Globus pallidus (tissue), 1 donor: ENCODE measurements around the gene ZBTB16.

ENCODE experiments used
- DNase-seq: peaks from one replicate; pipeline ENCODE4 v3.0.0-alpha.2; 2015; ENCODE audit warnings: low spot score

ZBTB16 gene

DNA sequence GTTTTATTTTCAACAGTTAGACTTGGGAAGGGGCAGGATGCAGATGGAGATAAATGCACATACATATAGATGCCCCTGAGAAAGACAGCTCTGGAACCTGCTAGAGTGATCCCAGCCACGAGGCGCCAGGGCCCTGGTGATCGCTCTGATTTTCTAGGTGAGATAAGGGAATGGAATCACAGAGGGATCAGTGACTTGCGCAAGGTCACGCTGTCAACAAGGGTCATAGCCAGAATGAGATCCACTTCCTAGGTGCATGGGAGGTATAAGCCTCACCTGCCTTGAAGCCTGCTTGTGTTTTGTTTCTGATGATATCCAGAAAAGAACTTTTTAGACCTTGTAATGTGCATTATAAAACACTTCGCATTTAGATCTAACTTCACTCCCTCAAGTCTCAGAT, 47.5 kb downstream of the ZBTB16 start:
- DNase-seq = no peak

DNA sequence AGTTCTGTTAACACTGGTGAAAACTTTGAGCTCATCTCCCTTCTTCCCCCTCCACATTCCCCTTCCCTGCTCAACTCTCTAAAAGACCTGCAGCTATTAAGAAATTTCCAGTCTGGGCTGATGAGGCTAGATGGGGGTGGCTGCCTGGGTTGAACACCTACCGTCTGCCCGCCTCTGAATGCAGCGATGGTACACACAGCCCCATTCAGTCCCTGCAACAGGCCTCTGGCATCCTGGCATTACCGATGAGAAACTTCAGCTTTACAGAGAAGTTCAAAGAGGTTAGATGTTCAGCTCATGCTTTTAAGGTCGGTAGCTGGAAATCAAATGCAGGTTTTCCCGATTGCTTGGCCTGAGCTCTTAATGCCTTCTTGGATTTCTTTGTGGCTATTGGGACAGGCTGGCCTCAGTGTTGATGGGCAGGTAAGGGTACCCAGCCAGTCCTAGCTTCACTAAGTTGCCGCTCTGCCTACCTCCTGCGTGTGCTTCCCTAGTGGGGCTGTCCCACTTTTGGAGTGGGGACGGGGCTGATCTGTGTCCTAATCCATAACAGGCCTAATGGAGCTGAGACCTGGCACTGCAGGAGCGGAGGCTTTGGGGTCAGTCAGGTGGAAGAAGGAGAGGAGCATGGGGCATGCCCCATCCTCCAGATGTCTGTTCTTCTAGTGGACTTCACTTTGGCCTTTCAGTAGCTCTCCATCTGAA, 49.1 kb downstream of the ZBTB16 start:
- no peak for DNase-seq

DNA sequence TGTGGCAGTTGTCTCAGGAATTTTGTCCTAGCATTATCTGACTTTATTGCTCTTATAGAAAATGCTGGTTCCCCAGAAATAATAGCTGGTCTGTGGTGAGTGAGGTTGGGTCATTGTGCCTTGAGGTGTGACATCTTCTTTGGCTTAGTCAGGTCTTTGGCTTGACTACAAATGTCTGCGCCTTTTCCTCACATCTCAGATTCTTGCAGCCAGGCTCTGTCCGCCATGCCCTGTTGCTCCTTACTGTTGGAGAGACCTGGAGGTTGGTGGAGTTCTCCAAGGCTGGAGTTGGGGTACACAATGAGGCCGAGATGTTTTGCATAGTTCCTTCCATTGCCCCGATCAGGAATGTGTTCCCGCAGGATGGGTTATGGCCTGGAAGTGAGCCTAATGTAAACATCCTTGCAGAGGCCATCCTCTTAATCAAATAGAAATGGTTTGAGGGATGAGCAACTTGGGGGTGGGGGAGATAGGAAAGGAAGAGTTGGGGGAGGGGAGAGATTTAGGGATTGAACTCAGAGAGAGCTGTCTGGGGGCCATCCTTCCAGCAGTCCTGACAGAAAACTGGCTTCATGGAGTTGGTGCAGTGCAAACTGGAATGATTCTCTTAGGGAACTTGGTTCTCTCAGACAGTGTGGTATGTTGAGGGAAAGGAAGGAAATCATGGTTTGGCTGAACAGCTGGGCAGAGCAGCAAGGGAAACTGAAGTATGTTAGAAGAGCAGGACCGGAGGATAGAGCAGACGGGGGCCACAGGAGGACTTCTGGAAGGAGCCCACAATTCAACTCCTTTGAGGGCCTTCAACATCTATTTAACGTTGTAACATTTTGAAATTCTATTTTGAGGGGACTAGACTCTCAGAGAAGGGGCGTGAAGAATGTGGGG, 49.9 kb downstream of the ZBTB16 start:
- DNase-seq = no peak

DNA sequence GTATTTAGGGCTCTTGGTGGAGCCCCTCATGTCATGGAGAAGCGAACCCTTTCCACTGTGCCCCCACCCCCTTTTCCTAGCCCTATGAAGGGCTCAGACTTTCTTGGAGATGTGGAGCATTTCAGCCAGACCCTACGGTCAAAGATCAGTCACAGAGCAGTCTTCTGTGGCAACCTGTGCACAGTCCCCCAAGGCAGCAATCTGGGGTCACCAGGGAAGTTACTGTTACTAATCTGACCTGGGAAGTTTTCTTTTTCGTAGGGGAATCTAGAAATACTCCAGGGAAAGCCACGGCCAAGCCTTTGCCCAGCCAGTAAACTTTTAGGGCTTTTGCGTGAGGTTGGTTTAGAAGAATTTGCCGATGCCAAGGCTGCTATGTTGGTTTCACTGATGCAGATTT, 50.6 kb downstream of the ZBTB16 start:
- DNase-seq = no peak

DNA sequence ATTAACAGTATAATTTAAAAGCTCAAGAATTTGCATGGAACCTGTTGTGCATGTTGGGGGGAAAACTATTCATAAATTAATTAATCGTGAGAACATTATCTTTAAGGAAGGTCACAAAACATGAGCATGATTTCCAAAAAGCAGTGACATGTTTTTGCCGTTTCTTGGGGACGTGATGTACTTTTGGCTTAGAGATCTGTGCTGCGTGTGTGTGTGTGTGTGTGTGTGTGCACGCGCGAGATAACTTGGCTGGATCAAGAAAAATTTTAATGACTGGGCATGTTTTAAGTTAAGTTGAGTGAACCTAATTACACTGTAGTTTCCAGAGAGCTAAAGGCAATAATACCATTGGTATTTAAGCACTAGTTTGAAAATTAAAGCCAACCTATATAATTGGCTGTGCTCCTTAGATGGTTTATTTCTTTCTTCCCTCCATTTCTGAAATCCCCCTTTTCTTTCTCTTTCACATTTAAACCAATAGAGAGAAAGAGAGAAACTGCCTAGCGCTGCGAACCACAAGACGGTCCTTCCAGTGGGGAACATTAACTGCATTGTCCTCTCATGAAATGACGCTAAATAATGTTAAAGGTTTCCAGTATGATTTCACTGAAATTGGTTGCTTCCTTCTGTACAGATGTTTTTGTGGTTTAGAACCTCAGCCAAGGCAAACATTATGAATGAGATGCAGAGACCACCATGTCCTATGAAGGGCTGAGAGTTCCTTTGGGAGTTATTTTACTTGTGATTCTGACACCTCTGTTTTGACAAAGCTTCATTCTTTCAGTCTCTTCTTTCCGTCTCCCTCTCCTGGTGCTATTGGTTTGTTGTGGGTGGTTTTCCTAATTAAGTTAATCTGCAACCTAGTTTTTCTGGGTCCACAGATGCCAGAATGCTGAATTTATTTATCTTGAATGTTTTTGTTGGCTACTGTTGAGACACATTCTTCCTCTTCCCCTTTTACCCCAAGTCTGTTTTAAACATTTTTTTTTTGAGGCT, 51.7 kb downstream of the ZBTB16 start:
- DNase-seq = peak; percentile 69

DNA sequence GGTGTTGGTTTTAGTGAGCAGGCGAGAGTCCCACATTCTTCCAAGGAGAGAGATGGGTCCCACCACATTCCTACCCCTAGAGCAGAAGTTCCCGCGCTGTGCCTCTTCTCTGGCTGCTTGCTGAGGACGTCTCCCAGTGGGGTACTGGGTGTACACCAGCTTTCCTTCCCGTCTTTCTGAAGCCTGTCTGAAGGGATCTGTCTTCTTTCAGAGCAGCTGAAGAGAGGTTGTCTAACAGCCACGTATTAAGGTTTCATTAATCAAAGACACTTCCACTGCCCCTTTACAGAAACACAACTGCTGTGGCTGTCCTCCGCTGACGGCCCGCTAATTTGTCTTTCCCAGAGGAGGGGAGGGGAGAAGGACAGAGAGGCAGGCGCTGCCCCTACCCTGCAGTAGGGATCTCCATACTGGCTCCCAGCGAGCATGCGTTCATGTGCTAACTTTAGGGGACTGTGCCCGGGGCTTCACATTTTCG, 56.0 kb downstream of the ZBTB16 start:
- no peak for DNase-seq

DNA sequence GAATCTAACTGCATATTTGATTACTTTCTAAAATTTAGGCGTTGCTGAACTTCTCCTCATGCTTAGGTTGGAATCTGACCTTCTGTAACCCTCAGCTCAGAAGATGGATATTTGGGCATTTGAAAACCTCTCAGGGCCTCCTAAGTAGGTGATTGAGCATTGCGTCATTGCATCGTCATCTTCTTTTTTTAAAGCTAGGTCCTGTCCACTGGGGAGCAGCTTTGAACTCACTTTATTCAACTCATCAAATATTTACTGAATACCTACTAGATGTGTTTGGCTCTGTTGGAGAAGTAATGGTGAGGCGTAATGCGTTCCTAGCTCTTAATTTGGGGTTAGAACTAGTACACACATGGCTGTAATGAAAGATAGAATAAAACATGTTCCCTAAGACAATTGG, 56.8 kb downstream of the ZBTB16 start:
- DNase-seq = no peak

DNA sequence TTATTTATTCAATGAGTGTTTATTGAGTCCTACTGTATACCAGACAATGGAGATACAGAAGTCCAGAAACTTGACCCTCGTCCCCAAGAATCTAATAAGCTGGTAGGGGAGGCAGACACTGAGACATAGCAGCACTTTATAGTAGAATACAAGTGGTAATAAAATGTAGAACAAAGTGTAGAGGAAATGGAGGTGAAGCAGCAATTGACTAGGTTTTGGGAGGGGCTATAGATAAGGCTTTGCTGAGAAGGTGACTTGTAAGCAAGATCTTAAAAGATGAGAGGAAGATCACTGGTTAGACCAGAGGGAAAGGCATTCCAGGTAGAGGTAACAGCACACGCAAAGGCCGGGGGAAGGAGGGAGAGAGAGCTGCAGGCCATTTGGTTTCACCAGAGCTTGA, 57.3 kb downstream of the ZBTB16 start:
- DNase-seq = no peak

DNA sequence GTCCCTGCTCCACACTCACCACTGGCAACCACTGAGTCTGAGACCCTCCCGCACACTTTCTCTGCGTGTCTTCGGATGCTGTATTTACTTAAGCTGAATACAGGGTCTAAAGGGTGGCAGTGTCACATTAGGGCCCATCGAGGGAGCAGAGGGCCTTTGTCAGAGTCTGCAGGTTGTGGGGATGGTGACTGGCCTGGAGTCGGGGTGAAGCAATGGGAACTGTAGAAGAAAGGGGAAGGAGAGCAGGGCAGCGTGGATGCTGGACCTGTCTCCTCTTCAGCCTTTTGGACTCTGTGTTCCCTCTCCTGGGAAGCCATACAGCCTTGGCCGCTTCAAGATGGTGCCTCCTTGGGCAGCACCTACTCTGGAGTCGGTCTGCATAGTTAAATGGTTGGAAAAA, 61.1 kb downstream of the ZBTB16 start:
- DNase-seq = no peak

DNA sequence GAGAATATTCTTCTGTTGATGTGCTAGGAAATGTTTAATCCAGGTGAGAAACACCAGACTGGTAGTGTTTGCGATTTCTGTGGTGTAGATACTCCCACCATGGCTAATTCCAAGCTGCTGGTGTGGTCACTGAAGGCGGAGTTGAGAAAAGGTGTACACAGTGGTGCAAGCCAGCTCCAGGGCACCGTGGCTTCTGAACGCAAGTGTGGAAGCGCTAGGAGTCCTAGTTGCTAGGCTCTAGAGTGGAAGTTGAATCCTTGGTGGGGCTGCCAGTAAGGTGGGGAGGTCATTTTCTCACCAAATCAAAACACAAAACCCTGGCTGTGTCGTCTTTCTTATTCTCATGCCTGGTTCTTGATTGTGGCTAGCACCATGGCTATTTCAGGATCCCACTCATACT, 61.6 kb downstream of the ZBTB16 start:
- no peak for DNase-seq

DNA sequence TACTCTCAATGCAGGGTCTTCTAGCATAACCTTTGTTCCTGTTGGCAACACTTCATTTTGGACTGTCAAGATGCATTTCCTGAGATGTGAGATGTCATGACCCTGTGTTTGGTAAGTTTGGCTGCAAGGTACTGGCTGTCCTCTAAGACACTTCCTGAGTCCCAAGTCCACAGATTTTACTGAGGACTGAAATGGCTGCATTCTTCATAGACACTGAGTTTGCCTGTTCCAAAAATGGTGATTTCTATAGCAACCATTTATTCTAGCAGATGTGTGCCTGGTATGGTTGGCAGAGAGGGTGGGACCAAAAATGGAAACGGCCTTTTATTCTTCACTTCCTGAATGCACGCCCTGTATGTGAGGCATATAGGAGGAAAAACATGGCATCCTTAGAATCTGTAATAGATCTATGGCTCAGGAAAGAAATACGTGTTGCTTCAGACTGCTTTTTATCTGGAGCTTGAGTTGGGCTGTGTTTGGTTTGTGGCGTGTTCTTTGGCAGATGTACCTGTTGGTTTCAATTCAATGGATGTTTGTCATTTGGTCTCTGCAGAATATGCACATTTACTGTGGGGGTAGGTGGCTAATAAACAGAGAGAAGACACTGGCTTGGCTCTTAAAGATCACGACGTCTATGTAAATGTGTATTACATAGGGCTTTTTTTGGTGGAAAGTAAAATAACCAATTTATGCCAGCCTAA, 62.4 kb downstream of the ZBTB16 start:
- no peak for DNase-seq

DNA sequence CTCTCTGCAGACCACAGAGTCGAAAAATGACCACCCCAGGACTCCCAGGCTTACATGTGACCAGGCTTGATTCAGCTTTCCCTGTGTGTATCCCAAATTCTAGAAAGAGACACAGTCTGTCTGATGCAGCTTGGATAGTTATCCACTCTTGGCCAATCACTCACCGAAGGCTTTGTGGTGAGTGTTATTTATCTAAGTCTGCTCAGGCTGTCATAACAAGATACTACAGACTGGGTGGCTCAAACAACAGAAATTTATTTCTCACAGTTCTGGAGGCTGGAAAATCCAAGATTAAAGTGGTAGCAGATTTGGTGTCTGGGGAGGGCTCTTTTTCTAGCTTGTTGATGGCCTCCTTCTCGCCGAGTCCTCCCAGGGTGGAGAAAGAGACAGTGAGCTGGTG, 63.2 kb downstream of the ZBTB16 start:
- DNase-seq = no peak

DNA sequence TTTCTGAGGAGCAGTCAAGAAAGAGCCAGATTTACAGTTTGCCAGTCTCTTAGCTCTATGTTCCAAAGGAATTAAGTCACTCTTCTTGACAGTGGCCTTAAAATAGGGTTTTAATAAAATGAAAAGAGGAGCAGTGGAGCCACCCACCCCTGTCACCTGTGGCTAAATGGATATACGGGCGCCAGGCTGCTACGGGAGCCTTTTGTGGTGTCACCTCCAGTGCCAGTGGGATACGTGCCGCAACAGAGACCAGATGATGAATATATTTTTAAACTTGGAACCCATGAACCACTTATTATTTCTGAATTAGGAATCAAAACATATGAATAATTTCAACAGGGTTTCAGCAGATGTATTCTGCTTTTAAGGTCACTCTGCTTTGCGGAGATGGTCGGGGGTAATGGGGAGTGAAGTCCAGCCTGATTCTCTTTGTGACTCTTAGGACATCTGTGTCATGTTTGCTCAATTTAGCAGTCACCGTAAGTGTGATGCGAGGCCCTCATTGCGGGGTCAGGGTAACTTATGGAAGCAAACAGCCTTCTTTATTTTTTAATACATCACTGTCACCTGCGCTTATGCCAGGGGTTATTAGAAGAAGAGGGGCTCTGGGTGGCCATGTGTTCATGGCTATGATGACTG, 64.3 kb downstream of the ZBTB16 start:
- DNase-seq = no peak

DNA sequence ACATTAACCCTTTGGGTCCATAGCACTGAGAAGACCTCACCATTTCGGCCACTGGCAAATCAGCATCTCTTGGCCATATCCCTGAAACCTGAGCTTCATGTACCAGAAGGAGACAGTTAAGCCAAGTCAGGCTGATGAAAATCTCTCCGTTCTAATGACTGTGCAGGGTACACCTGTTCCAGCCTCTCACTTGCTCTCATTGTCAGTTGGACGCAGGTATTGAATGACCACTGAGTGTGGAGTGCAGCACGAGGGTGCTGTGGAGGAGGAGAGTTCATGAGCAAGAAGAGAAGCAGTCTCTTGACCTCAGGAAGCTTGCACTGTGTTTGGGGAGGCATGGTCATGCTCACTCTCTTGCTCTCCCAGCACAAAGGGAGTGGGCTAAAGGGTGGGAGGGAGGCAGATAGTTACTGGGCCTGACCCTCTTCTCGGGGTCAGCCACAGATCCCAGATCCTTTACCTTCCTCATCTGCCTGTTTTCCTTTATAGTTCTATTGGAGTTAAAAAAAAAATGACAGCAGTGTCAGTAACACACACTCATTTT, 65.2 kb downstream of the ZBTB16 start:
- DNase-seq = no peak

DNA sequence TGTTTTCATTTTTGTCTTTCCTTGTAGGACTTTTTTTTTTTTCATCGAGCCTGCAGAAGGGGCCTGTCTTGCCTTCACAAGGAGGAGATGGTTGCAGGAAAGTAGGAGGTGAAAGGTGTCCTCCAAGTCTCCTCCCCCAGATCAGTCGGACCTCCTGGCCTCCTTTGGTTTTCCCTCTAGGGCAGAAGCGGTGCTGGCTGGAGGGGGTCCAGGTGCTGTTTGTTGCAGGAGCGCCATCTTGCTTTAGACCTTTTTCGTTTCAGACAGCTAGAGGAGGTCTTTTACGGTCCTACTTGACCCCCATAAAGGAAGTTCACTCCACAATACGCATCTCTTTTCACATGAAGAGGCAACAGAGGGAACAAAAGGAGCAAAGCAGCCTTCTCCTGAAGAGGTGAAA, 66.0 kb downstream of the ZBTB16 start:
- no peak for DNase-seq

DNA sequence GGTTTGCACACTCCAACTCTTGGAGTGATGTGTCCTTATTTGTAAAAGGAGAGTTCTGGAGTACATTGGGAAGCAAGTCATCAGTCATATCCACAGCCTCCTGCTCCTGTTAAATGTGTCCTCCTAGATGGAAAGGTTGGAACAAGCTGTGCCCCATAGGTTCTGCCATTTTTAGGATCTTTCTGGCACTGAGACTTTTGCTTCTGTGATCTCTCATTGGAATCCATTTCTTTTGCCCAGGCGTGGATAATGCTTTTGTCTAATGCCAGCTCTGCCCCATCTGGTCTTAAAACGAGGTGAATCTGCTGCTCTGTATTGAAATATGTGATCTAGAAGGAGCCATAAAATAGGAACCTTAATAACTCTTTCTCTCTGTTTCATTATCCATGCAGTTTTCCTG, 66.4 kb downstream of the ZBTB16 start:
- DNase-seq = no peak

DNA sequence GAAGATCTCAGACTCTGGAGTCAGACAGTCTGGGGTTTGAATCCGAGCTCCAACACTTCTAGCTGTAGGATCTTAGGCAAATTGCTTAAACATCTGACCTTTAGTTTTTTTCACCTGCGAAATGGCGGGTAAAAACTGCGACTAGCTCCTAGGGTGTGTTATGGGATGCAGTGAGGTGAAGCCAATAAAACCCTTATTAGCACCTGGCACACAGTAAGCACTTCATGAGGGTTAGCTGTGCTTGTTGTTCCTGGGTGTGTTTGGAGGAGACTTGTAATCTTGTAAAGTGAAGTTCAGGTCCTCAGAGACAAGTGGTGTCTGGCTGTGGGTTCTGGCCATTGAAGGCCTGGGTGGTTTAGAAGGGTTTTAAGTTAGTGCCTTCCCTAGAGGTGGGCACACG, 68.9 kb downstream of the ZBTB16 start:
- DNase-seq = no peak

DNA sequence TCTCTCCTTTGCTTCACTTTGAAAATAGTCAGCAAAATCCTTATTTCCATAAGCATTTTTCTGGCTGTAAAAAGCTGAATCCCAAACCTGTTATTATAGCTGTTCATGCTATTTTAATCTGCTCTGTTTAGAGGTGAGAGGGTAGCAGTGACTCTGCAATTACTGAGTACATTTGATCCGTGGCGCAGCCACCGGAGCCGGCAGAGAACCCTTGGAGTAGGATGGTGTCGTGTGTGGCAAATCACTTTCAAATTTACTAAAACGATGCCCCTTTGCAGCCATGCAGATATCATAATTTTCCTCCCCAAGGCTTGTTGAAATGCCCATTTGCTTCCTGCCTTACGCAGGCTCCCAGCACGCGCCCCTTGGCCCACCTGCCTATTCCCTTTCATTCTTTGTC, 69.6 kb downstream of the ZBTB16 start:
- DNase-seq = no peak

DNA sequence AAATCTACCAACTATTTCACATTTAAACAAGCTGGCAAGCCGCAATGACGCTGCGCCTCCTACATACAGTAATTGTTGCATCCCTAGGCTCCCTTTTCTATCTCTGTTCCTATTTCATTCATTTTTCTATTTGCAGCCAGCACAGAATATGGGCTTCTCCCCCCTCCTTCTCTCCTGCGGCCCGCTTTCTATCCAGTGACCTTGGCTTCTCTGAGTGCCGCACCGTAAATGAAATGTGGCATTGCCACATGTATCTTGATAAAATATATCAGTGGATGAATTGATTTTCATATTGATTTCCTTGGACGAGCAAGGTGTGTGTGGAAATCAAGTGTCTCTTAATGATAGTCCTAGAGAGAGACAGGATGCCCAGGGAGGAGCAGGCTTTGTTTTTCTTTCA, 70.2 kb downstream of the ZBTB16 start:
- no peak for DNase-seq

DNA sequence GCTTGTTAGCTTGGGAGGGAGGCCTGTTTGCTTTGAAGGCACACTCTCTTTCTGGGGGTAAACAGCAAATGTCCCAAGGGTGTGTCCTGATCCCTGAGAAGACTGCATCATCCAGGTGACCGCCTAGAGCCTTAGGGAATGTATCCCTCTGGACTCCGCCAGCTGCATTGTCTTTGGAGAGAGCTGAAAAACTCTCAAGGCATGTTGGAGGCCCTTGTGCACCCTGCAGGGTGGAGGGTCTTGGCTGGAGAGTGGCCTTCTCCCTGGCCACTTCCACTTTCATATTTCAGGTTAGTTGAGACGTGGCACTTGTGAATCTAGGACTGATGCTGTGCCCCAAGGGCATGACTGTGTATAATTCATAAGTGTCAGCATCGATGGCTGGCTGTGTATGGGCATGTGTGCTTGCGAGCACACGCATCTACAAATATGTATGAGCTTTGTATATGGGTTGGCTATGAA, 70.6 kb downstream of the ZBTB16 start:
- DNase-seq = no peak
